Measurements from ENCODE around the gene SYNGR4.

The SYNGR4 gene

DNA sequence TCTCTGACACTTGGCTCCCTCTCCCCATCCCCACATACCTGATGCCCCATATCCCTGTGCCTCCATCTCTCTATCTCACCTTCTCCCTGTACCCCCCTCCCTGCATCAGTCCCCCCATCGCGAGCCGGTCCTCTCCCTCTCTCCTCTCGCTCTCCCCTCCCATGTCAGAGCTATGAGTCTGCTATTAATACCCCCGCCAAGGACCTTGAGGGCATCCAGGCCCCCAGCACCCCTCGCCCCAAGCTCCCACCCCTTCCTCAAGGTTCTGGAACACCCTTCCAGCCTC, 30.9 kb downstream of the SYNGR4 start:
- no peak overlapping the region for H3K4me3 ChIP-seq (replicated peaks in 1 of 2; ENCODE audit: low read depth in 2 of 2, low read length in 2 of 2)
- TF ChIP-seq, protein P1, sequence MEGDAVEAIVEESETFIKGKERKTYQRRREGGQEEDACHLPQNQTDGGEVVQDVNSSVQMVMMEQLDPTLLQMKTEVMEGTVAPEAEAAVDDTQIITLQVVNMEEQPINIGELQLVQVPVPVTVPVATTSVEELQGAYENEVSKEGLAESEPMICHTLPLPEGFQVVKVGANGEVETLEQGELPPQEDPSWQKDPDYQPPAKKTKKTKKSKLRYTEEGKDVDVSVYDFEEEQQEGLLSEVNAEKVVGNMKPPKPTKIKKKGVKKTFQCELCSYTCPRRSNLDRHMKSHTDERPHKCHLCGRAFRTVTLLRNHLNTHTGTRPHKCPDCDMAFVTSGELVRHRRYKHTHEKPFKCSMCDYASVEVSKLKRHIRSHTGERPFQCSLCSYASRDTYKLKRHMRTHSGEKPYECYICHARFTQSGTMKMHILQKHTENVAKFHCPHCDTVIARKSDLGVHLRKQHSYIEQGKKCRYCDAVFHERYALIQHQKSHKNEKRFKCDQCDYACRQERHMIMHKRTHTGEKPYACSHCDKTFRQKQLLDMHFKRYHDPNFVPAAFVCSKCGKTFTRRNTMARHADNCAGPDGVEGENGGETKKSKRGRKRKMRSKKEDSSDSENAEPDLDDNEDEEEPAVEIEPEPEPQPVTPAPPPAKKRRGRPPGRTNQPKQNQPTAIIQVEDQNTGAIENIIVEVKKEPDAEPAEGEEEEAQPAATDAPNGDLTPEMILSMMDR (IDR thresholded peaks at IDR 0.05; ENCODE audit: low read depth, low read length), result no peak
- DNase-seq (ENCODE audit: low read depth in 2 of 2), result no peak

DNA sequence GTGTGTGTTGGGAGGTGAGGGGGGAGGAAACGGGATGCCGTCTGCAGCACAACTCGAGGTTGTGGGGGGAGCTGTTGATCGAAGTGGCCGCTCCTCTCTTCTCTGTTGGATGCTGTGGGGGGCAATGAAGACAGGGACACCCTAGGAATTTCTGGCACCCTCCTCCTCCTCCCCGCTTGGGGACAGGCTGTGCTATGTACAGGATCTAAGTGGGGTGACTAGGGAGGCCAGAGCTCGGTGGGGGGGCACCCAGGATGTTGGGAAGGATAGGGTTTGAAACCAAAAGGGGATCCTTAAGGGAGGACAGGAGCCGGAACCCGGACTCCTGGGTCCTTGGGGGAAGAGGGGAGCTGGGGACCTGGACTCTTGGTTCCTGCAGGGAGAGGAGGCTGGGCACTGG, 31.3 kb downstream of the SYNGR4 start:
- no peak overlapping the region for H3K4me3 ChIP-seq (replicated peaks in 1 of 2; ENCODE audit: low read depth in 2 of 2, low read length in 2 of 2)
- no peak for DNase-seq (ENCODE audit: low read depth in 2 of 2)
- TF ChIP-seq, protein P1 (IDR thresholded peaks at IDR 0.05; ENCODE audit: low read depth, low read length), result no peak

DNA sequence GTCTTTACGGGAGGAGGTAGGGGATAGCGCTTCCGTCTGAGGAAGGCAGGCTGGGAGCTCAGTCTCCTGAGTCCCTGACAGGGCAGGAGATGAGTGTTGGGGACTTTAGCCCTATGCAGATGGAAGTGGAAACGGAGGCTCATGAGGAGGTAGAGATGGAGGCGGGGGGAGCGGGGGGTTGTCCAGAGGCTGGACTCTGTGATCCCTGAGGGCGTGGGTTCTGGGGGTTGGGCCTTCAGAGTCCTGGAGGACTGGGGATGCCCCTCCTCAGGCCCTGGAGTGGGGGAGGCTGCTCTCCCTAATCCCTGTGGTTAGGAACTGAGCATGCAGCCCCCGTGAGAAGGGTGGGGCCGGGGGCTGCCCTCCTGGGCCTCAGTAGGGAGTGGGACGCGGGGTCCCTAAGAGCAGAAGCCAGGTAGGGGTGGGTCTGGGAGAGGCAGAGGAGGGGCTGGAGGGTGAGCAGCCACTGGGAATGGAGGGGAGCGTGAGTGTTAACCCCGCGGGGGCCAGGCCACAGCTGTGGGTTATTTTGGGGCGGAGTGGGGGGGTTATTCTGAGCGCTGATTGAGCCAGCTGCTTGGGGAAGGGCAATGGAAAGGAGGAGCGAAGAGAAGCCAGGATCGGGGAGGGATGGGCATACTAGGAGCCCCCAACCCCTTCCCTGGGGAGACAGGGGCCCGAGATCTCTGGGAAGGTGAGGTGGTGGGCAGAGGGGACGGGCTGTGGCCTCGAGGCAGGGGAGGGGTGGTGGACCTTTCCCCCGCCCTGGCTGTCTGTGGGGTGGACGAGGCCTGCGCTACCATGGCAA, 32.1 kb downstream of the SYNGR4 start:
- no peak for DNase-seq (ENCODE audit: low read depth in 2 of 2)
- H3K4me3 ChIP-seq (replicated peaks in 1 of 2; ENCODE audit: low read depth in 2 of 2, low read length in 2 of 2), result no peak overlapping the region
- TF ChIP-seq, protein P1 (IDR thresholded peaks at IDR 0.05; ENCODE audit: low read depth, low read length), result no peak

DNA sequence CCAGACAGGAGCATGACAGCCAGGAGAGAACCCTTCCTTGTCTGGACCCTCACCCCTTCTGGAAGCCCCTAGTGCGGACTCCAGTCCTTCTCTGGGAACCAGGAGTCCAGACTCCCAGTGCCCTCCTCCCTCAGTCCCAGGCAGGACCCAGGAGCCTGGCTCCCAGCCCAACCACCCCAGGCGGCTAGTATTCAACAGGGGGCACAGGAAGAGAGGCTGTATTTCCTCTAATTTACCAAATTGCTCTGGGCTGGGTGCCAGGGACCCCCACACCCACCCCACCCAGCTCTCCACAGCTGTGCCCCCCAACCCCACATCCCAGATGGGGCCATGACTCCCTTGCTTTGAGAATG, 32.6 kb downstream of the SYNGR4 start:
- TF ChIP-seq, protein P1 (IDR thresholded peaks at IDR 0.05; ENCODE audit: low read depth, low read length), result no peak
- H3K4me3 ChIP-seq (replicated peaks in 1 of 2; ENCODE audit: low read depth in 2 of 2, low read length in 2 of 2), result no peak overlapping the region
- DNase-seq (ENCODE audit: low read depth in 2 of 2), result no peak

DNA sequence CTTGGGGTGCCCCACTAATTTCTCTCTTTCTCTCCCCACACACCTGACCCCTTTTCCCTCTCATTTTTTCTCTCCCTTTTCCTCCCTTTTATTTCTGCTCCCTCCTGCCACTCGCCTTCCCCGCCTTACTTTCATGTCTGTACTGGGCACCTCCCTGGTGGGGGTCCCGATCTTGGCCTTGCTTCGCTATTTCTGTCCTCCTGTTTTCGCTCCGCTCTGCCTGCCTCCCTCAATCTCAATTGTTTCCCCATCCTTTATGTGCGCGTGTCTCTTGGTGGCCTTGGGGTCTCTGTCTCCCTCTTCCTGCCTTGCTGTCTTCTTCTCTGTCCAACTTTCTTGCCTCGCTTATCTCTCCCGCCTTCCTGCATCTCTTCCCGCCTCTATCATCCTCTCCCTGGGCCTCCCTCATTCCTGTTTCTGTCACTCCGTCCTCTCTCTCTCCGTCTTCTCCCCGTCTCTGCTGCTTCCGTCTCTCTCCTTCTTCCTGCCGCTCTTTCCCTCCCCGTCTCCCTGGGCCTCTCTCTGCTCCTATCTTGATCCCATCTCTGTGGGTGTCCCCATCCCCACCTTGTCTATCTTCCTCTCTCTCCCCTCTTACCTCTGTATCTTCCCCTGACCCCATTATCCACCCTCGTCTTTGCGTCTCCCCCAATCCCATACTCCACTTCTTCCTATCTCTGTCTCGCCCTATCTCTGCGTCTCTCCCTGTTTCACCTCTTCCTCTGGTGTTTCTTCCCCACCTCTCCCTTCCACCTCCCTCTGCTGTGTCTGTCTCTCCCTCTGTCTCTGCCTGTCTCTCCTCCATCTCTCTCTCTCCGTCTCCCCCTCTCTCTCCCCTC, 33.3 kb downstream of the SYNGR4 start:
- H3K4me3 ChIP-seq (replicated peaks in 1 of 2; ENCODE audit: low read depth in 2 of 2, low read length in 2 of 2), result peak overlapping the region; percentile 52 to 56
- DNase-seq (ENCODE audit: low read depth in 2 of 2), result peak in 1 of 2 donors; percentile 28
- TF ChIP-seq, protein P1 (IDR thresholded peaks at IDR 0.05; ENCODE audit: low read depth, low read length), result no peak

DNA sequence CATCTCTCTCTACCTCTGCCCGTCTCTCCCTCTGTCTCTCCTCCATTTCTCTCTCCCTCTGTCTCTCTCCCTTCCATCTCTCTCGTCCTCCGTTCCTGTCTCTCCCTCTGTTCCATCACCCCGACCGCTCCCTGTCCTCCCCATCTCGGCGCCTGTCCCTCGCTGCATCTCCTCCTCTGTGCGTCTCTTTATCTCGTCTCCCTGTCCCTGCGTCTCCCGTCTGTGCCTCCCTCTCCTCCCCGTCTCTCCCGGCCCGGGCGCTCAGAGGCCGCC, 33.9 kb downstream of the SYNGR4 start:
- no peak for DNase-seq (ENCODE audit: low read depth in 2 of 2)
- peak overlapping the region; percentile 52 to 56 for H3K4me3 ChIP-seq (replicated peaks in 1 of 2; ENCODE audit: low read depth in 2 of 2, low read length in 2 of 2)
- TF ChIP-seq, protein P1 (IDR thresholded peaks at IDR 0.05; ENCODE audit: low read depth, low read length), result no peak
